Mucosa of descending colon (tissue), 3 donors: ENCODE results near the gene ACCS. TPM values are rescaled to one million over a fixed set of nuclear protein-coding genes. Genes with fewer than 3 reads are reported as not detected.

Source experiments
- ATAC-seq: fragments of 200-7000 bp; cut with Tn5 transposase; one replicate; pipeline ENCODE4 v1.9.1; 2020; ENCODE audit warnings: mild to moderate bottlenecking, moderate library complexity
- DNase-seq, 3 donors: peaks; one replicate each; pipeline ENCODE4 v3.0.0-alpha.2; 2020
- H3K36me3 ChIP-seq: fragments of 200-600 bp; one replicate; pipeline ENCODE4 v1.8.0; 2021; ENCODE audit warnings: low read depth, mild to moderate bottlenecking
- H3K4me1 ChIP-seq: fragments of 200-600 bp; one replicate; pipeline ENCODE4 v1.8.0; 2021; ENCODE audit warnings: low read depth, mild to moderate bottlenecking
- H3K4me3 ChIP-seq: fragments of 200-600 bp; one replicate; pipeline ENCODE4 v1.8.0; 2021; ENCODE audit warnings: mild to moderate bottlenecking
- H3K9me3 ChIP-seq: fragments of 200-600 bp; one replicate; pipeline ENCODE4 v1.8.0; 2021; ENCODE audit warnings: mild to moderate bottlenecking
- intact Hi-C, 2 donors: fragments of 100-400 bp; cut with DNase I in 1 of 2; cut with micrococcal nuclease in 1 of 2; formaldehyde crosslinking; loops; one replicate each; pipeline versions ENCODE4 v1.11.0 to v1.11.1; 2022; cut with DNase I, micrococcal nuclease
- total RNA-seq, 3 donors: library from RNA; stranded (reverse); fragmentation: NEBNext Ultra II Directional in 2 of 3; extraction: Animal tissue kit (Norgen Biotek cat#: 25700) in 2 of 3; gene quantifications; one replicate each; pipeline versions ENCODE4 v1.2.1 to v1.2.4, GENCODE V29; 2021 to 2023
- TF ChIP-seq, protein P1 (sequence below): fragments of 200-600 bp; IDR thresholded peaks from one replicate; pipeline ENCODE4 v1.8.0; 2022; ENCODE audit warnings: antibody characterized with exemption, mild to moderate bottlenecking
- donor health status: DM: no; HTN: no; CAD: no; lungs with moderate emphysema.
- donor health status: DM: no; HTN: no; CAD: no.
- donor health status: DM: no; HTN: yes; CAD: no.

The ACCS gene
- total RNA-seq, 3 donors from 2014 or later: 22.9 to 40.2 (median 30.8) TPM

DNA sequence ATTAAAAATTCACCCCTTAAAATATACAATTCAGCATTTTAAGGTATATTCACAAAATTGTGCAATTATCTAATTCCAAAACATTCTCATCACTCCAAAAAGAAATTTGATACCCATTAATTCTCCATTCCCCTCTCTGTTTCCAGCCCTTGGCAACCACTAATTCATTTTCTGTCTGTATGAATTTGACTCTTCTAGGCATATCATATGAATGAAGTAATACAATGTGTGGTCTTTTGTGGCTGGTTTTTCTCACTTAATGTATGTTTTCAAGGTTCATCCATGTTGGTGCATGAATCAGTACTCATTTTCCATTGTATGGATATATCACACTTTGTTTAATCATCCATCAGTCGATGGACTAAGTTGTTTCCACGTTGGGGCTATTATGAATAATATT is 47.2 kb upstream of the ACCS start:
- Histone ChIP-seq H3K4me1 (no peaks in the 10 kb centered on the region), H3K36me3 (no peaks in the 10 kb centered on the region), H3K9me3 (no peaks in the 10 kb centered on the region), H3K4me3 (no peak overlapping the region)
- DNase-seq: no peak
- intact Hi-C loops: no loop called here
- TF ChIP-seq, protein P1, sequence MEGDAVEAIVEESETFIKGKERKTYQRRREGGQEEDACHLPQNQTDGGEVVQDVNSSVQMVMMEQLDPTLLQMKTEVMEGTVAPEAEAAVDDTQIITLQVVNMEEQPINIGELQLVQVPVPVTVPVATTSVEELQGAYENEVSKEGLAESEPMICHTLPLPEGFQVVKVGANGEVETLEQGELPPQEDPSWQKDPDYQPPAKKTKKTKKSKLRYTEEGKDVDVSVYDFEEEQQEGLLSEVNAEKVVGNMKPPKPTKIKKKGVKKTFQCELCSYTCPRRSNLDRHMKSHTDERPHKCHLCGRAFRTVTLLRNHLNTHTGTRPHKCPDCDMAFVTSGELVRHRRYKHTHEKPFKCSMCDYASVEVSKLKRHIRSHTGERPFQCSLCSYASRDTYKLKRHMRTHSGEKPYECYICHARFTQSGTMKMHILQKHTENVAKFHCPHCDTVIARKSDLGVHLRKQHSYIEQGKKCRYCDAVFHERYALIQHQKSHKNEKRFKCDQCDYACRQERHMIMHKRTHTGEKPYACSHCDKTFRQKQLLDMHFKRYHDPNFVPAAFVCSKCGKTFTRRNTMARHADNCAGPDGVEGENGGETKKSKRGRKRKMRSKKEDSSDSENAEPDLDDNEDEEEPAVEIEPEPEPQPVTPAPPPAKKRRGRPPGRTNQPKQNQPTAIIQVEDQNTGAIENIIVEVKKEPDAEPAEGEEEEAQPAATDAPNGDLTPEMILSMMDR: no peak
- ATAC-seq: no peak

DNA sequence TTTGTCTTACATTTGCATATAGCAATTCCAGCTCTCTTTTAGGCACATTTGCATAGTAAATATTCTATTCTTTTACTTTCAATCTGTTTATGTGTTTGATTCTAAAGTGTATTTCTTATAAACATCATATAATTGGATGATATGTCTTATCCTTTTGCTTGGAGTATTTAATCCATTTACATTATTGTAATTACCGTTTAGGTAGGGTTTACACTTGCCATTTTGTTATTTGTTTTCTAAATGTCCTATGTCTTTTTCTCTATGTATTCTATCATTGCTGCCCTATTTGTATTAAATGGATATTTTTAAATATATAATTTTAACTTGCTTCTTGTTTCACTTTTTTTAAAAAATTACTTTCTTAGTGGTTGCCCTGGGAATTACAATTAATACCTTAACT is 41.1 kb upstream of the ACCS start:
- no peak for ATAC-seq
- DNase-seq: no peak

DNA sequence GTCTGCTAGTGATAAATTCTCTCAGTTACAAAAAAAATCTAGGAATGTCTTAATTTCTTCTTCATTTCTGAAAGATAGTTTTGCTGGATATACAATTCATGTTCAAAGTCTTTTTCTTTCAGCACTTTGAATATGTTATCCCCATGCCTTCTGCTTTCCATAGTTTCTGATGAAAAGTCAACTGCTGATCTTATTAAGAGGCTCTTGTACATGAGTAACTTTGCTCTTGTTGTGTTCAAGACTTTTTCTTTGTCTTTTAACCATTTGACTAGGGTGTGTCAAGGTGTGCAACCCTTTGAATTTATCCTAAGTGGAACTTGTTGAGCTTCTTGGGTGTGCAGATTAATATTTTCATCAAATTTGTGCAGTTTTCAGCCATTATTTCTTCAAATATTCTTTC is 40.3 kb upstream of the ACCS start:
- no peak for ATAC-seq
- TF ChIP-seq, protein P1: no peak
- DNase-seq: no peak
- Histone ChIP-seq H3K4me1 (no peaks in the 10 kb centered on the region), H3K9me3 (peaks cover 3% of the 10 kb centered on the region), H3K36me3 (no peaks in the 10 kb centered on the region), H3K4me3 (no peak overlapping the region)
- intact Hi-C loops: no loop called here

More for the DNA sequence above, 41.1 kb upstream of the ACCS start:
- peaks cover 3% of the 10 kb centered on the region for H3K9me3 ChIP-seq
- H3K36me3 ChIP-seq: no peaks in the 10 kb centered on the region
- intact Hi-C loops: no loop called here
- TF ChIP-seq, protein P1: no peak
- H3K4me3 ChIP-seq: no peak overlapping the region
- H3K4me1 ChIP-seq: no peaks in the 10 kb centered on the region

DNA sequence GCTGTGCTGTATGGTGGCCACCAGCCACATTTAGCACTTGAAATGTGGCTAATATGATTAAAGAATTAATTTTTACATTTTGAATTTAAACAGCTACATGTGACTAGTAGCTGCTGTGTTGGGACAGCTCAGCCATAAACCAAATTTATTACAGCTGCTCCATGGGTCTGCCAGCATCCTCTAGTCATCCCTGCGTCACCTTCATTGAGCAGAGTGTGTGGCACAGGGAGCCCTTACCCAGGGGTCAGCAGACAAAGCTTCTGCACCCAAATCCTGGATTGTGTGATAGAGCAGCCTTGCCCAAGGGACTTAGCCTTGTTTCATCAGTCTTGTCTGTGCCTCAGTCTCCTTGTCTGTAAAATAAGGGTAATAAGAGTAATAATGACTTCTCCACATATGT is 37.7 kb upstream of the ACCS start:
- ATAC-seq (no peak), DNase-seq (no peak)
- intact Hi-C loops: no loop called here
- Histone ChIP-seq H3K4me3 (no peak overlapping the region), H3K9me3 (peaks cover 3% of the 10 kb centered on the region), H3K4me1 (no peaks in the 10 kb centered on the region), H3K36me3 (no peaks in the 10 kb centered on the region)
- TF ChIP-seq, protein P1: no peak

DNA sequence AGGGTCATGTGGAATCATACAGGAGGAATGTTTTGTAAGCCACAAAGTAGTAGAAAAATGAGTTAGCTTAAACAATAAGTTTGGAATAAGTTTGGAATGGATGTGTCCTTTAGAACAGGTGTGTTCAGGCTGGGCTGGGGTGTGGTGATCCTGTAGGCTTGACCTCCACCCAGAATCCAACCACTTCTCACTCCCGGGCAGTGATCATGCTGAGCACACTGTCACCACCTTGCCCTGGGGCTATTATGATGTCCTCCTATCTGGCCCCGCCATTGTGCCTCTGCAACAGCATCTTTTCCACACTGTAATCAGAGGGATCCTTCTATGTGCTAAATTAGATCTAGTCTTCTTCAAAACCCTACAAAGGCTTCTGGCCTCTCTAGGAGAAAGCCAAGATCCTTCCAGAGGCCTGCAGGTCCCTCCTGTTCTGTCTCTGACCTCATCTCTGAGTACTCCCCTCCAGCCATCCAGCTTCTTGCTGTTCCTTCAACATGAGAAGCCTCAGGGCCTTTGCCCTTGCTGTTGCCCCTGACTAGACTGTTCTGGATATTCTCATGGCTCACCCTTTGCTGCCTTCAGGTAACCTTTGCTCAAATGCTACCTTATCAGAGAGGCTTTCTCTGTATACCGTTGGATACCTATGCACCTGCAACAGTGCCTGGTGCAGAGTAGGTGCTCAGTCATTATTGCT is 37.1 kb upstream of the ACCS start:
- intact Hi-C loops: no loop called here
- TF ChIP-seq, protein P1: no peak
- Histone ChIP-seq H3K4me1 (no peaks in the 10 kb centered on the region), H3K9me3 (peaks cover 3% of the 10 kb centered on the region), H3K4me3 (no peak overlapping the region), H3K36me3 (no peaks in the 10 kb centered on the region)
- no peak for DNase-seq
- no peak for ATAC-seq

DNA sequence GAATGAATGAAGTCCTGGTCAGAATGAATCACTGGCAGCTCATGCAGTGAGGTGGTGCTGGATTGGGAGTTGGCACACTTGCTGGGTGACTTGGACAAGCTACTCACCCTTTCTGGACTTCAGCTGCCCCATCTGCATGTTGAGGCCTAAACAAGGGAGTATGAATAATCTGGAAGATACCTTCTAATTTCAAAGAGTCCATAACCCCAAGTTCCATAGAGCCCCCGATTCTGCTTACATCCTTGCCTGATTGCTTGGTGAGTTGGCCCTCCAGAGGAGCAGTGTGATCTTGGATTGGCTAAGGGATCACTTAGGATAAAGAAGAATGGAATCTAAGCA is 36.6 kb upstream of the ACCS start:
- DNase-seq: no peak

More for the DNA sequence above, 36.6 kb upstream of the ACCS start:
- TF ChIP-seq, protein P1: no peak
- peaks cover 3% of the 10 kb centered on the region for H3K9me3 ChIP-seq
- ATAC-seq: no peak
- H3K36me3 ChIP-seq: no peaks in the 10 kb centered on the region
- H3K4me1 ChIP-seq: no peaks in the 10 kb centered on the region
- H3K4me3 ChIP-seq: no peak overlapping the region
- intact Hi-C loops: no loop called here
